GM12801 (cell line): Measurements from ENCODE around the gene RND3.

ENCODE experiments used
- CTCF ChIP-seq: IDR thresholded peaks from one replicate; pipeline ENCODE4 v1.5.1; 2011; ENCODE audit warnings: control low read depth; ENCODE audit not compliant: insufficient read length; ENCODE audit errors: extremely low read depth

RND3 gene

GRCh38 chr2:150487537-150488429, at the start of gene RND3:
RND3 (minus strand) TSS chr2:150487667; CDS start chr2:150487417, 250 bp downstream.
- no peak for TF ChIP-seq CTCF

GRCh38 chr2:150535176-150535575, 47.7 kb upstream of the RND3 start:
- no peak for TF ChIP-seq CTCF

GRCh38 chr2:150532879-150533278, 45.4 kb upstream of the RND3 start:
- no peak for TF ChIP-seq CTCF

GRCh38 chr2:150532020-150532419, 44.6 kb upstream of the RND3 start:
- TF ChIP-seq CTCF, result no peak

- TF ChIP-seq CTCF, result no peak
Observed at GRCh38 chr2:150531591-150531990, 44.1 kb upstream of the RND3 start.

GRCh38 chr2:150530168-150530567, 42.7 kb upstream of the RND3 start:
- TF ChIP-seq CTCF, result no peak

- no peak for TF ChIP-seq CTCF
Observed at GRCh38 chr2:150528861-150529801, 41.7 kb upstream of the RND3 start.
